Astrocyte of the cerebellum (primary cell): ENCODE data around the gene TNNT2.
A peak's percentile ranks its signal among the peaks of the same experiment; 100 is the strongest.

Experiments
- DNase-seq: peaks from one replicate; pipeline ENCODE4 v3.0.0-alpha.2; 2011; ENCODE audit warnings: low read depth
- H3K4me3 ChIP-seq: 2 replicates; pipeline ENCODE4 v1.5.1; 2011; ENCODE audit warnings: mild to moderate bottlenecking, low read depth, low read length, moderate library complexity
- CTCF ChIP-seq: IDR thresholded peaks from 2 replicates; pipeline ENCODE4 v1.5.1; 2012; ENCODE audit warnings: low read length, low read depth, moderate library complexity, mild to moderate bottlenecking; ENCODE audit errors: missing control alignments
- in situ Hi-C: cut with HindIII; loops from 2 replicates; pipeline ENCODE4 v1.10.0; 2017; ENCODE audit warnings: low sequenced_read_pairs

TNNT2 gene

GRCh38 chr1:201393076-201393475 lies 15.6 kb upstream of the TNNT2 start:
- DNase-seq = no peak
- no peak overlapping the region for H3K4me3 ChIP-seq
- in situ Hi-C loops = no loop called here
- no peak for TF ChIP-seq CTCF

GRCh38 chr1:201391651-201392511 lies 14.4 kb upstream of the TNNT2 start:
- H3K4me3 ChIP-seq = no peak overlapping the region
- TF ChIP-seq CTCF = no peak
- no peak for DNase-seq

GRCh38 chr1:201391225-201391624 lies 13.7 kb upstream of the TNNT2 start:
- no peak overlapping the region for H3K4me3 ChIP-seq
- DNase-seq = no peak
- in situ Hi-C loops = no loop called here
- no peak for TF ChIP-seq CTCF

More at GRCh38 chr1:201391651-201392511, 14.4 kb upstream of the TNNT2 start:
- in situ Hi-C loops = no loop called here

- in situ Hi-C loops = no loop called here
- TF ChIP-seq CTCF = no peak
- no peak overlapping the region for H3K4me3 ChIP-seq
- no peak for DNase-seq
Measured at GRCh38 chr1:201389051-201389450, 11.6 kb upstream of the TNNT2 start.

- in situ Hi-C loops = no loop called here
- H3K4me3 ChIP-seq = no peak overlapping the region
- no peak for TF ChIP-seq CTCF
- DNase-seq = no peak
Measured at GRCh38 chr1:201386208-201386607, 8.7 kb upstream of the TNNT2 start.

- peak; percentile 93 for TF ChIP-seq CTCF
- no peak overlapping the region for H3K4me3 ChIP-seq
- no peak for DNase-seq
- in situ Hi-C loops = no loop called here
Measured at GRCh38 chr1:201385299-201385891, 7.9 kb upstream of the TNNT2 start.
